Stomach smooth muscle (tissue), 2 donors: ENCODE measurements around the gene ARHGEF39.

ENCODE experiments used
- H3K27ac ChIP-seq: one replicate; pipeline ENCODE4 v1.7.0; 2013; ENCODE audit warnings: mild to moderate bottlenecking, low read length, inconsistent platforms
- H3K27me3 ChIP-seq, 2 donors: one replicate each; pipeline ENCODE4 v1.7.0; 2013; ENCODE audit warnings: low read length in 2 of 2; ENCODE audit not compliant: insufficient read depth in 2 of 2, control insufficient read depth in 1 of 2
- H3K36me3 ChIP-seq, 2 donors: one replicate each; pipeline ENCODE4 v1.7.0; 2013; ENCODE audit warnings: low read length in 2 of 2; ENCODE audit not compliant: control insufficient read depth in 2 of 2, insufficient read depth in 2 of 2
- H3K4me1 ChIP-seq: one replicate; pipeline ENCODE4 v1.7.0; 2013; ENCODE audit warnings: low read length; ENCODE audit not compliant: control insufficient read depth, insufficient read depth
- H3K4me3 ChIP-seq, 2 donors: one replicate each; pipeline ENCODE4 v1.7.0; 2013; ENCODE audit warnings: low read length in 2 of 2
- H3K9ac ChIP-seq, 2 donors: one replicate each; pipeline ENCODE4 v1.7.0; 2013; ENCODE audit warnings: low read length in 2 of 2, mild to moderate bottlenecking in 1 of 2
- H3K9me3 ChIP-seq, 2 donors: one replicate each; pipeline ENCODE4 v1.7.0; 2013; ENCODE audit warnings: low read length in 2 of 2; ENCODE audit not compliant: control insufficient read depth in 2 of 2
- donor health status: healthy.
- donor health status: Pancreatic carcinoma.

The ARHGEF39 gene

DNA sequence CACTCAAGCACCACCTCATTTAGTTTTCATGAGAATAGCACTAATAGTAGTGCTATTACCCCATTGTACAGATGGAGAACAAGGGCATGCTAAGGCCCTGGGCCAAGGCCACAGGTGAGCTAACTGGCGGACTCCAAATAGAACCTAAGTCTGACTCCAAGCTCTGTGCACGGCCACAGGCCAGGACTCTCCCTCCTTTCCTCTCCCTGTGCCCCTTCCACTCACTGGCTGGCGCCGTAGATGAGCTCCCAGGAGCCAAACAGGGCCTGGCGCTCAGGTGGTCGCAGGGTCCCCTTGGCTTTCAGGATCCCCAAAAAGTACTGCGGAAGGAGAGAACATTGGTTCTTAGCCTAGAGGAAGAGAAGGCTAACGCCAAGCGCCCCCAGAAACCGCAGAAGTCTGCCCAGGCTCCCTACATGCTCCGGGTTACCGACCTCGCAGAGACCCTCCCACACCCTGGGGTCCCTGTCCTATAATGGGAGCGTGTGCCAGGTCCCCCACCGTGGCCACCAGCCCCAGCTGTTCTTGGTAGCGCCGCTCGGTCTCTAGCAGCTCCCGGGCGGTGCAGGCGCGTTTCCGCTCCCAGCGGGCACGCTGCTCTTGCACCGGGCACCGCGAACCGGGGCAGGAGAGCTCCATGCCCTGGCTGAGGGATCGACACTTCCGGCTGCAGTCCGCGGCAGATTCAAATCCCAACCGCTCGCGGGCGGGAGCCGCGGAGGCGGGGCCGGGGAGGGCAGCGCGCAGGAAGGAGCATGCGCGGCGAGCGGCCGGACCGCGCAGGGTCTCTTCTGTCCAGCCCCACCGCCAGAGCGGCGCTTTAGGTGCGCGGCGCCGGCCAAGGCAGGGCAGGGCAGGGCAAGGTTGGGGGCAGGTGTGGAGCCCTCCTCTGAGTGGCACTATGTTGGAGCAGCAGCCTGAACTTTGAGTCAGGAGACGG lies at the start of gene ARHGEF39:
Gene ARHGEF39 (minus strand): TSS at position 665 of the 940 bp plus-strand sequence. CDS start 26 bp downstream, at position 639.
- no peaks in the 10 kb centered on the region for H3K9me3 ChIP-seq
- peaks cover 54% of the 10 kb centered on the region for H3K4me1 ChIP-seq
- no peaks in the 10 kb centered on the region for H3K27me3 ChIP-seq
- peak within 1 kb of the TSS; percentile 70 to 78 for H3K4me3 ChIP-seq
- H3K36me3 ChIP-seq, result peaks cover 8 to 16% of the 10 kb centered on the region in 2 donors
- peak within 1 kb of the TSS; percentile 99 for H3K27ac ChIP-seq
- H3K9ac ChIP-seq, result peak within 1 kb of the TSS; percentile 61 to 64

GRCh38 chr9:35714123-35714522 lies 49.1 kb upstream of the ARHGEF39 start:
- Histone ChIP-seq H3K4me1 (no peaks in the 10 kb centered on the region), H3K9me3 (no peaks in the 10 kb centered on the region), H3K27ac (peak overlapping the region; percentile 41), H3K9ac (no peak overlapping the region), H3K27me3 (no peaks in the 10 kb centered on the region), H3K36me3 (peaks cover 87% of the 10 kb centered on the region in 2 donors), H3K4me3 (no peak overlapping the region)

GRCh38 chr9:35713578-35713977 lies 48.6 kb upstream of the ARHGEF39 start:
- H3K36me3 ChIP-seq, result peaks cover 84 to 85% of the 10 kb centered on the region in 2 donors

GRCh38 chr9:35712762-35713400 lies 47.9 kb upstream of the ARHGEF39 start:
- Histone ChIP-seq H3K36me3 (peaks cover 83 to 85% of the 10 kb centered on the region in 2 donors), H3K27ac (peak overlapping the region; percentile 49), H3K4me1 (no peaks in the 10 kb centered on the region), H3K4me3 (no peak overlapping the region), H3K9me3 (no peaks in the 10 kb centered on the region), H3K27me3 (no peaks in the 10 kb centered on the region), H3K9ac (no peak overlapping the region)

More at GRCh38 chr9:35713578-35713977, 48.6 kb upstream of the ARHGEF39 start:
- H3K4me3 ChIP-seq, result no peak overlapping the region
- no peaks in the 10 kb centered on the region for H3K4me1 ChIP-seq
- H3K9me3 ChIP-seq, result no peaks in the 10 kb centered on the region
- H3K27ac ChIP-seq, result peak overlapping the region; percentile 49
- H3K9ac ChIP-seq, result no peak overlapping the region
- H3K27me3 ChIP-seq, result no peaks in the 10 kb centered on the region

- Histone ChIP-seq H3K9ac (no peak overlapping the region), H3K36me3 (peaks cover 83 to 85% of the 10 kb centered on the region in 2 donors), H3K4me3 (no peak overlapping the region), H3K27ac (peak overlapping the region; percentile 49), H3K27me3 (no peaks in the 10 kb centered on the region), H3K9me3 (no peaks in the 10 kb centered on the region), H3K4me1 (no peaks in the 10 kb centered on the region)
These were observed 46.8 kb upstream of the ARHGEF39 start for GRCh38 chr9:35711501-35712428.

DNA sequence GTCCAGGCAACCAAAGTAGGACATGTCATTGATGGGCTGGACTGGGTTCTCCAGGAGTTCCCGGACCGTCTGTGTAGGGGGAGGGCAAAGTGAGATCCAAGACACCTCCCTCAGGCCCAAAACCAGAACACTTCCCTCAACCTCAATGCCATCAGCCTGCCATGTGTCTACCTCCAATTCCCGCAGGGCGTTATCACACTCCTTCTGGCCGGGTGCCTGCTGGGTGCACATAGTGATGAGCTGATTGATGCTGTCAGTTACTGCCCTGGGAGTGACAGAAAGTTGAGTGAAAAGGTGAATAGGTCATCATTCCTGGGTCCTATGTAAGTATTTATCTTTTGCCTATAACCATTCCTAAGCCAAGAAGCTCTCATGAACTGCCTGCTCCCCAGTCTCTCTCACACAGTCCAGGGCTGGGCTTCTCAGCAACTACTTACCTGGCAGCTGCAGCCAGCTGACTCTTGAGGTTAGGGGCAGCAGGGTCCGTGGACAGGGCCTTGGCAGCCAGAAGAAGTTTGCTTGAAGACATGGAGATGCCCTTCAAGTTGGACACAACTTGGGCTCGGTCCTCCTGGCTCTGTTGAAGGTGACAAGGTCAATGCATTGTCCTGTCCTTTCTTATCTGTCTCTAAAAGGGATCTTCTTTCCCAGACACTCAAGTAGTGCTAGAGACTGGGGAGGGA lies 46.0 kb upstream of the ARHGEF39 start:
- Histone ChIP-seq H3K27me3 (no peaks in the 10 kb centered on the region), H3K36me3 (peaks cover 83 to 85% of the 10 kb centered on the region in 2 donors), H3K27ac (peak overlapping the region; percentile 49), H3K4me3 (no peak overlapping the region), H3K4me1 (no peaks in the 10 kb centered on the region), H3K9ac (no peak overlapping the region), H3K9me3 (no peaks in the 10 kb centered on the region)

GRCh38 chr9:35708146-35708545 lies 43.2 kb upstream of the ARHGEF39 start:
- Histone ChIP-seq H3K9me3 (no peaks in the 10 kb centered on the region), H3K4me1 (no peaks in the 10 kb centered on the region), H3K4me3 (no peak overlapping the region), H3K27ac (no peak overlapping the region), H3K36me3 (peaks cover 87 to 88% of the 10 kb centered on the region in 2 donors), H3K9ac (no peak overlapping the region), H3K27me3 (no peaks in the 10 kb centered on the region)

DNA sequence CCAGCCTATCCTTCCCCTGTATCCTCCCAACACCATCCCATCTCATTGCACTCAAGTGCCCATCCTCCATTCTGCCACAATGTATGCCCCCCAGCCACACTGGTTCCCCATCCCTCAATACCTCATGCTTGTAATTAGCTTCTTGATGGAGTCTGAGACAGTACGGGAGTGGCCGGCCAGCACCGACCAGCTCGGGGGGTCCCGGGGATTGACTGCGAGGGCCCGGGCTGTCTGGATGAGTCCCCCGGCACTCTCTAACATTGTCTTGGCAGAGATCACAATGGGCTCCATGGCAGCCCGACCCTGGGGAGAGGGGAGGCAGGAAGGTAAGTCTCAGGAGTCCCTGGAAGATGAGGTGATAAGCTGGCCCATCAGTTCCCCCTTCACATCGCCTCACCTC lies 42.0 kb upstream of the ARHGEF39 start:
- Histone ChIP-seq H3K27me3 (no peaks in the 10 kb centered on the region), H3K4me3 (no peak overlapping the region), H3K27ac (peak overlapping the region; percentile 53), H3K36me3 (peaks cover 85 to 86% of the 10 kb centered on the region in 2 donors), H3K9me3 (no peaks in the 10 kb centered on the region), H3K9ac (no peak overlapping the region), H3K4me1 (no peaks in the 10 kb centered on the region)

GRCh38 chr9:35705836-35706430 lies 40.9 kb upstream of the ARHGEF39 start:
- peak overlapping the region; percentile 46 for H3K27ac ChIP-seq
- peaks cover 82 to 85% of the 10 kb centered on the region in 2 donors for H3K36me3 ChIP-seq
- no peak overlapping the region for H3K4me3 ChIP-seq
- H3K27me3 ChIP-seq, result no peaks in the 10 kb centered on the region
- H3K9me3 ChIP-seq, result no peaks in the 10 kb centered on the region
- H3K9ac ChIP-seq, result no peak overlapping the region
- H3K4me1 ChIP-seq, result no peaks in the 10 kb centered on the region
